Esophagus (tissue), 2 donors: ENCODE data around the gene FOXD1. TPM values are rescaled to one million over a fixed set of nuclear protein-coding genes. Genes with fewer than 3 reads are reported as not detected.

Source experiments
- H3K27ac ChIP-seq, 2 donors: one replicate each; pipeline ENCODE4 v1.5.1; 2013; ENCODE audit warnings: low read depth in 2 of 2, mild to moderate bottlenecking in 2 of 2, inconsistent platforms in 1 of 2, low read length in 1 of 2, moderate library complexity in 1 of 2
- H3K27me3 ChIP-seq, 2 donors: one replicate each; pipeline ENCODE4 v1.6.1; 2013; ENCODE audit warnings: low read length in 2 of 2, control low read depth in 1 of 2, mild to moderate bottlenecking in 1 of 2; ENCODE audit not compliant: insufficient read depth in 2 of 2, control insufficient read depth in 1 of 2
- H3K36me3 ChIP-seq, 2 donors: one replicate each; pipeline ENCODE4 v1.6.1; 2013; ENCODE audit warnings: low read length in 1 of 2; ENCODE audit not compliant: control insufficient read depth in 2 of 2, insufficient read depth in 2 of 2
- H3K4me1 ChIP-seq, 2 donors: one replicate each; pipeline ENCODE4 v1.6.1; 2013; ENCODE audit warnings: low read length in 1 of 2; ENCODE audit not compliant: control insufficient read depth in 2 of 2, insufficient read depth in 2 of 2
- H3K4me3 ChIP-seq, 2 donors: one replicate each; pipeline ENCODE4 v1.5.1; 2013; ENCODE audit warnings: low read length in 2 of 2, mild to moderate bottlenecking in 2 of 2, low read depth in 1 of 2, moderate library complexity in 1 of 2
- H3K9me3 ChIP-seq, 2 donors: one replicate each; pipeline ENCODE4 v1.6.1; 2013; ENCODE audit warnings: mild to moderate bottlenecking in 2 of 2, low read depth in 1 of 2, low read length in 1 of 2, moderate library complexity in 1 of 2; ENCODE audit not compliant: control insufficient read depth in 2 of 2, insufficient read depth in 1 of 2
- WGBS, 2 donors: extraction: QIAGEN DNeasy Blood & Tissue Kit; methylation state at CpG; one replicate each; pipeline ENCODE4 v1.1.7; 2013; 5-methylcytosine and 5-hydroxymethylcytosine counted together
- polyA plus RNA-seq, 2 donors: library from polyadenylated mRNA; stranded (reverse); fragments of 200-250 nt; gene quantifications; one replicate each; pipeline ENCODE4 v1.2.3, GENCODE V29; 2013
- donor health status: healthy with polysubstance abuse.
- donor health status: Bipolar disorder and iron deficiency.

Gene FOXD1
- 1 to 10 TPM in 1 of 2 donors, under 1 TPM in 1; 0.31 to 1.3 TPM for polyA plus RNA-seq

DNA sequence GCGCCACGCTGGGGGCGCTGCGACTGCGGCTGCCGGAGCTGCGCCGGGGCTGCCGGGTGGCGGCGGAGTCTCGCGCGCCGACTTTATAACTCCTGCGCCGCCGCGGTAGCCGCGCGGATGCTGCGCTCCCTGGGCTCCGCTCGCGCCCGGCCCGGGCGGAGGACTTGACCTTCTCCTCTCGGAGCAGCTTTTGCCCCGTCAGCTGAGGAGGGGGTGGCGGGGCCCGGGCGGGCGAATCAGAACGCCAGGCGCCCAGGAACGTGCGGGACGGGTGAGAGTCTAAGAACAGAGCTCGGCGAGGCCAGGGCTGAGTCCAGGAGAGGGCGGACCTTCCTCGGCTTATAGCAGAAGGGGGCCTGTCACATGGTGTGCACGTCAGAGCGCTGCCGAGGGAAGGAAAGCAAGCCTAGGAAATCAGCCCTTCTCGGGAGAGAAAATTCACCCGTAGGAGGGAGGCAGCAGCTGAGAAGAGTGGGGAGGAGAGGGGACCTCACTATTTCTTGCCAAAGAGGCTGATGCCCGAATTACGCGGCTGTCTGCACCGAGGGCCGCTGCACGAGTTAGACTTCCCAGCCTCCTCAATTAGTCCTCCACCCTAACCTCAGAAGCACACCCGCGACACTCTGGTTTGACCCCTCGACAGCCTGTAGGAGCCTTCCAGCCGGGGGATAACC is at the start of gene FOXD1:
Gene FOXD1 (minus strand): TSS at position 315 of the 674 bp plus-strand sequence. CDS start 415 bp downstream, outside the sequence.
- Histone ChIP-seq H3K27ac (peak within 1 kb of the TSS; percentile 45 to 69), H3K9me3 (peaks cover 0 to 9% of the 10 kb centered on the region in 2 donors), H3K4me1 (peaks cover 3 to 15% of the 10 kb centered on the region in 2 donors), H3K4me3 (peak within 1 kb of the TSS; percentile 53 to 55), H3K27me3 (peaks cover 6 to 46% of the 10 kb centered on the region in 2 donors), H3K36me3 (no peaks in the 10 kb centered on the region)
- 1 to 2% methylated on average over 59 of the region's 59 CpGs for WGBS, 2 donors

DNA sequence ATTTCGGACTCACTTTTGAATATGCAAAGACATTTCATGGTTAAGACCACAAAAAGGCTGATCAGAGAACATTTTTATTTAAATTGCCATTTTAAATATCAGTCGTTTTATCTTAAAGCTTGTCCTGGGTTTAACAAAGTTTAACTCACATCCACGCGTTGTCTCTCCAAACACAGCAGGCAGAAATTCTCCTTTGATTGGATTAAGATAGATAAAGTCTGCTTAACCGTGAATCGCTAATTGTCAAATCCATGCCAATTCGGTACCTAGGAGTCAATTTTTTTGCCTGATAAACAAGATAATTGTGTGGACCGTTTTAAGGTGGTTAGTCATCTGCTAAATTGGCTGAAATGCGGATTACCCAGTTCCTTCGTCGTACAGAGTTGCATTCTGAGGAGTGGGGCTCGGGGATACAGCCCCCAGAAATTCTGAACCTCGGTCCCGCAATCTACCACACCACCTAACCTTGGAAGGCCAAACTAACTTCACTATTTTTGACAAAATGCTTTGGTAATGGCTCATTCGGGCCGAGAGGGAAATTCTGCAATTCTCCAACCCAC is 49.0 kb upstream of the FOXD1 start:
- no peaks in the 10 kb centered on the region for H3K27me3 ChIP-seq
- peaks cover 0 to 3% of the 10 kb centered on the region in 2 donors for H3K36me3 ChIP-seq
- peak overlapping the region; percentile 96 to 98 for H3K4me3 ChIP-seq
- WGBS, 2 donors, result 31 to 41% methylated on average over 16 of the region's 16 CpGs
- H3K4me1 ChIP-seq, result no peaks in the 10 kb centered on the region
- peak overlapping the region; percentile 95 to 99 for H3K27ac ChIP-seq
- no peaks in the 10 kb centered on the region for H3K9me3 ChIP-seq

DNA sequence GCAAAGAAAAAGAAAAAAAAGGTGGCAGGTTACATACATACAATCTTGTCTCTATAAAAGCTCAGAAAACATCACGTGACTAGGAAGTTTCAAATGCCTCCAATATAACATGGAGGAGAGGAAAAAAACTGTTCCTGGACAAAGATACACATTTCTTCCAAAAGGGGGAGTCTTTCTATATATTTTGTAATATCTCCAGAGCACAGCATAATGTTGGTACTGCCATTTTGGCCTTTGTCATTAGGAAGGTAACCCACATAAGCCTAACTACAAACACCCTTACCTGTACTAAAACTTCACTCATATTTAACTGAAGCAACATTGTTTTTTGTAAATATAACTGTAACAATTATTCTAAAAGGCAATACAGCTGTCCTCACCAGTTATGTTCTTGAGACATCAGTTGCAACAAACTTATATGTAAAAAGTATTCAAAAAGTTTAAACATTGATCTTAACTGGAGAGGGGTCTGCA is 48.4 kb upstream of the FOXD1 start:
- peak overlapping the region in 1 of 2 donors; percentile 28 for H3K27ac ChIP-seq

DNA sequence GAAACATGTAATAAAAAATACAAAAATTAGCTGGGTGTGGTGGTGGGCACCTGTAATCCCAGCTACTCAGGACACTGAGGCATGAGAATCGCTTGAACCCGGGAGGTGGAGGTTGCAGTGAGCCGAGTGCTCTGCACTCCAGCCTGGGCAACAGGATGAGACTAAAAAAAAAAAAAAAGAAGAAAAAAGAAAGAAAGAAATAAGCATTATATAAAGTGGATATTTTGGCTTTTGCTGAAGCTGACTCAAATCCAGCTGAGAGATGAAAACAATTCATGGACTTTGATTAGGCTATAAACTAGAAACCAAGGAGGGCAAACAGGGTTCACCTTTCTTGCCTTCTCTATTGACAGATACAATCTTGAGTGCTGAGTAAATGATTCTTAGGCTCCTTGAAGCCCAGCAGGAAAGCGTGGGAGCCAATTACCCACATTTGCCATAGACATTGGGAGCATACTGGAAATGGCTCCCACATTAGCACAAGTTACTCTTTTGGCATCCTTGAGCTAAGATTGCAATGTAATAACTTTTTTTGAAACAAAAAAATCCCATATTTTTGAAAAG is 47.3 kb upstream of the FOXD1 start:
- Histone ChIP-seq H3K27ac (no peak overlapping the region), H3K4me3 (no peak overlapping the region), H3K36me3 (no peaks in the 10 kb centered on the region), H3K27me3 (no peaks in the 10 kb centered on the region), H3K4me1 (no peaks in the 10 kb centered on the region), H3K9me3 (no peaks in the 10 kb centered on the region)
- WGBS, 2 donors, result 77 to 96% methylated on average over 4 of the region's 4 CpGs

More for the DNA sequence above, 48.4 kb upstream of the FOXD1 start:
- Histone ChIP-seq H3K4me3 (no peak overlapping the region), H3K9me3 (no peaks in the 10 kb centered on the region), H3K4me1 (no peaks in the 10 kb centered on the region), H3K27me3 (no peaks in the 10 kb centered on the region), H3K36me3 (peaks cover 0 to 3% of the 10 kb centered on the region in 2 donors)
- 43 to 57% methylated on average over 1 of the region's 1 CpG for WGBS, 2 donors

DNA sequence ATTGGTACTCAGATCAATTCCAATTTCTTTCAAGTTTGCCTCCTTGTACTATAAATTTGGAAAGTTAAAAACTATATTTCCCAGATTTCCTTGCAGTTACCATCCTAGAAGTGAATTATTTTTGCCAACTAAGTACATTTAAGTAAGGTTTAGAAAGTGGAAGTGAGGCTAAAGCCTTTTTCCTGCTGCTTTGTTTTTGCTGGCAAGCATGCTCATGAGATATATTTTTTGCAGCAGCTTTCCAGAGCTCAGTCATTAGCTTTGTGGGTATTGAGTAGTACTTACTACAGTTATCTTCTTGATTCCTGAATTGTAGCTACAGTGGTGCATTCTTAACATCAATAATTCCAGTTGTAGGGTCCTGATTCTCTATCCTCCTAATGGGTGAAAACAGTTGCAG is 46.1 kb upstream of the FOXD1 start:
- Histone ChIP-seq H3K9me3 (no peaks in the 10 kb centered on the region), H3K36me3 (no peaks in the 10 kb centered on the region), H3K27ac (no peak overlapping the region), H3K27me3 (no peaks in the 10 kb centered on the region), H3K4me3 (no peak overlapping the region), H3K4me1 (no peaks in the 10 kb centered on the region)

DNA sequence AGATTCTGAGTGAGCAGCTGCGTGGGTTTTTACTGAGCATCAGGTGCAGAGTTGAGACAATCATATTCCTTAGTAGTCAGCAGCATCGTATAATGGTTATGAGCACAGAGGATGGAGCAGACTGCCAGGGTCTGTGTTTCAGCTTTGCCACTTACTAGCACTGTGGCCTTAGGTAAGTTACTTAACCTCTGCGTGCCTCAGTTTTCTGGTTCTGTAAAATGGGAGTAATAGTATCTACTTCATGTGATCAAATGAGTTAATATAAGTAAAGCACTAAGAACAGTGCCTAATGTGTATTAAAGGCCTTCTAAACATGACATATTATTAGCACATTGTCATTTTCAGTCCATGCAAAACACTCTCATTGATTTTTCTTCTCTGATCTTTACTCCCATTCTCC is 44.8 kb upstream of the FOXD1 start:
- 91 to 93% methylated on average over 3 of the region's 3 CpGs for WGBS, 2 donors
- Histone ChIP-seq H3K27me3 (no peaks in the 10 kb centered on the region), H3K4me1 (no peaks in the 10 kb centered on the region), H3K9me3 (no peaks in the 10 kb centered on the region), H3K36me3 (no peaks in the 10 kb centered on the region), H3K27ac (no peak overlapping the region), H3K4me3 (no peak overlapping the region)

DNA sequence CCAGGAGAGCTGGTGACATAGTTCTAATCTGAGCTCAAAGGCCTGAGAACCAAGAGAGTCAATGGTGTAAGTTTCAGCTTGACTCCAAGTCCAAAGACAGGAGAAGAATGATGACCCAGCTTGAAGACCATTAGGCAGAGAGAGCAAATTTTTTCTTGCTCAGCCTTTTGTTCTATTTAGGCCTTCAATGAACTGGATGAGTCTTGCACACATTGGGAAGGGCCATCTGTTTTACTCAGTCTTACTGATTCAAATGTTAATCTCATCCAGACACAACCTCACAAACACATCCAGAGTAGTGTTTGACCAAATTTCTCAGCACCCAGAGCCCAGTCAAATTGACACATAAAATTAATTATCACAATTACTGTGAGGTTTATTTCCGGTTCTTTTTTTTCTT is 42.6 kb upstream of the FOXD1 start:
- no peak overlapping the region for H3K4me3 ChIP-seq
- no peaks in the 10 kb centered on the region for H3K9me3 ChIP-seq
- H3K4me1 ChIP-seq, result no peaks in the 10 kb centered on the region
- H3K27ac ChIP-seq, result no peak overlapping the region
- H3K27me3 ChIP-seq, result no peaks in the 10 kb centered on the region
- 94 to 96% methylated on average over 1 of the region's 1 CpG for WGBS, 2 donors
- H3K36me3 ChIP-seq, result no peaks in the 10 kb centered on the region

DNA sequence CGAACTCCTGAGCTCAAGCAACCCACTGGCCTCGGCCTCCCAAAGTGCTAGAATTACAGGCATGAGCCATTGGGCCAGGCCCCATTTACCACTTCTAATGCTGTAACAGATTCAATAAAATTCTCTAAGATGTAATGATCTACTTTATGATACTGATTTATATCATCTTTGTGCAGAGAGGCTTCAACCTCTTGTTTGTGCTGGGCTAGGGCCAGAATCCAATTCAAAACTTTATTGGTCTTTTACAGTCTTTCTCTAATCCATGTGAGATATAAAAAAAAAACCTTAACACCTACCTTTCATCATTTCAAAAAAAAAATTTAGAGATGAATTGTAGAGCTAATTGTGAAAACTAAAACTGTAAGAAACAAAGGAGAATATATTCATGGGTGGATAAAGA is 41.5 kb upstream of the FOXD1 start:
- WGBS, 2 donors, result 89% methylated on average over 2 of the region's 2 CpGs
- no peaks in the 10 kb centered on the region for H3K27me3 ChIP-seq

DNA sequence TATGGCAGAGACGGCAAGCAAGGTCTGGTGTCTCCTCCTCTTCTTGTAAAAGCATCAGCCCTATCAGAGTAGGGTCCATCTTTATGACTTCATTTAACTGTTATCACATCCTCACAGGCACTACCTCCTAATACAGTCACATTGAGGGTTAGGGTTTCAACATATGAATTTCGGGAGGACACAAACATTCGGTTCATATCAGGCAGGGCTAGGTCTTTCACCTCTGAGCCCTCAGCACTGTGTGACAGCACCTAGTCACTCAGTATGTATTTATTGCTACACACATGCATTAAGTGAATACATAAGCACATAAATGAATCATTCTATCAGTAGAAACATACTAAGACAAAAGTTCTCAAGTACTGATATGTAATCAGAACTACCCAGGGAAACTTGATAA is 40.2 kb upstream of the FOXD1 start:
- Histone ChIP-seq H3K9me3 (no peaks in the 10 kb centered on the region), H3K4me1 (no peaks in the 10 kb centered on the region), H3K27me3 (no peaks in the 10 kb centered on the region), H3K36me3 (no peaks in the 10 kb centered on the region), H3K4me3 (no peak overlapping the region), H3K27ac (no peak overlapping the region)
- WGBS, 2 donors, result 90 to 92% methylated on average over 3 of the region's 3 CpGs

More for the DNA sequence above, 41.5 kb upstream of the FOXD1 start:
- Histone ChIP-seq H3K4me3 (no peak overlapping the region), H3K27ac (no peak overlapping the region), H3K4me1 (no peaks in the 10 kb centered on the region), H3K9me3 (no peaks in the 10 kb centered on the region), H3K36me3 (no peaks in the 10 kb centered on the region)
